HCT116 (cell line): ENCODE data around the gene THAP5. TPM values are rescaled to one million over a fixed set of nuclear protein-coding genes. Genes with fewer than 3 reads are reported as not detected.

ENCODE experiments used
- ATAC-seq: fragments of 200-7000 bp; cut with Tn5 transposase; 2 replicates; pipeline ENCODE4 v1.9.1; 2020; ENCODE audit warnings: mild to moderate bottlenecking, moderate library complexity
- BruUV-seq: library from RNA; stranded (reverse); fragments of 400-500 nt; replicated peaks from 2 replicates; lab custom pipeline; 2021; lab: Mats Ljungman, UMichigan
- CTCF ChIA-PET: fragments of 300-600 bp; sonication (Branson Sonifier 250); formaldehyde crosslinking; loops from one replicate; lab custom pipeline; 2021; ENCODE audit warnings: antibody characterized with exemption; lab: Charles Lee
- POLR2A ChIA-PET: fragments of 300-600, 350-600 bp; sonication (Branson Sonifier 250); formaldehyde crosslinking; loops from one replicate; lab custom pipeline; 2021; ENCODE audit warnings: antibody characterized with exemption; lab: Charles Lee
- RAD21 ChIA-PET, 2 experiments: fragments of 300-600 bp; sonication (Branson Sonifier 250); formaldehyde crosslinking; loops; one replicate each; lab custom pipeline; 2023; ENCODE audit warnings: low total read pairs in 2 of 2; ENCODE audit not compliant: uncharacterized antibody in 2 of 2, unreplicated experiment in 2 of 2, low non-redundant PET in 1 of 2; lab: Charles Lee
- DNase-seq: peaks from one replicate; pipeline ENCODE4 v3.0.0-alpha.2; 2010; ENCODE audit warnings: low read depth, low spot score
- H2AFZ ChIP-seq: fragments of 200-600 bp; shearing (Covaris generic), sonication (generic); 2 replicates; pipeline ENCODE4 v1.6.1; 2017; ENCODE audit warnings: low read depth, mixed run types, mixed read lengths, antibody characterized with exemption, low read length; ENCODE audit not compliant: poor library complexity, severe bottlenecking
- H3K27ac ChIP-seq: 2 replicates; pipeline ENCODE4 v1.5.1; 2012; ENCODE audit warnings: low read depth, low read length
- H3K27me3 ChIP-seq: fragments of 200-600 bp; sonication (generic); 2 replicates; pipeline ENCODE4 v1.6.1; 2016; ENCODE audit warnings: mixed run types, low read length, mixed read lengths; ENCODE audit not compliant: insufficient read depth
- H3K36me3 ChIP-seq, 2 experiments: fragments of 200-500 bp in 1 of 2; fragments of 200-600 bp in 1 of 2; sonication (Bioruptor generic) in 1 of 2; sonication (generic) in 1 of 2; 2 replicates each; pipeline versions ENCODE4 v1.5.1 to v1.6.1; 2014 to 2016; ENCODE audit warnings: low read length in 2 of 2, inconsistent platforms in 1 of 2, mixed read lengths in 1 of 2, mixed run types in 1 of 2; ENCODE audit not compliant: insufficient read depth in 2 of 2, control insufficient read depth in 1 of 2
- H3K4me1 ChIP-seq, 2 experiments: fragments of 200-600 bp in 1 of 2; sonication (generic) in 1 of 2; 2 replicates each; pipeline versions ENCODE4 v1.5.1 to v1.6.1; 2012 to 2017; ENCODE audit warnings: low read length in 2 of 2, inconsistent platforms in 1 of 2, mild to moderate bottlenecking in 1 of 2, mixed read lengths in 1 of 2, mixed run types in 1 of 2, moderate library complexity in 1 of 2; ENCODE audit not compliant: insufficient read depth in 2 of 2, control insufficient read depth in 1 of 2
- H3K4me2 ChIP-seq: fragments of 200-600 bp; sonication (generic); 2 replicates; pipeline ENCODE4 v1.6.1; 2017; ENCODE audit warnings: mixed run types, low read length, mixed read lengths
- H3K4me3 ChIP-seq, 2 experiments: fragments of 200-600 bp in 1 of 2; sonication (generic) in 1 of 2; replicated peaks in 1 of 2; 2 replicates each; pipeline ENCODE4 v1.5.1; 2011 to 2016; ENCODE audit warnings: low read length in 2 of 2, control low read depth in 1 of 2, low read depth in 1 of 2, mild to moderate bottlenecking in 1 of 2, mixed read lengths in 1 of 2, mixed run types in 1 of 2
- H3K79me2 ChIP-seq: fragments of 200-600 bp; sonication (generic); 2 replicates; pipeline ENCODE4 v1.6.1; 2017; ENCODE audit warnings: mild to moderate bottlenecking, mixed run types, low read length, moderate library complexity, mixed read lengths; ENCODE audit not compliant: insufficient read depth
- H3K9ac ChIP-seq: fragments of 200-600 bp; sonication (generic); 2 replicates; pipeline ENCODE4 v1.6.1; 2016; ENCODE audit warnings: low read length, mixed read lengths
- H3K9me2 ChIP-seq: fragments of 200-600 bp; sonication (generic), shearing (Covaris generic); 2 replicates; pipeline ENCODE4 v1.6.1; 2017; ENCODE audit warnings: mixed run types, mild to moderate bottlenecking, moderate library complexity; ENCODE audit not compliant: insufficient read depth
- H3K9me3 ChIP-seq, 2 experiments: fragments of 200-500 bp in 1 of 2; fragments of 200-600 bp in 1 of 2; sonication (Bioruptor generic) in 1 of 2; sonication (generic) in 1 of 2; 2 replicates each; pipeline ENCODE4 v1.6.1; 2014 to 2017; ENCODE audit warnings: low read length in 2 of 2, mixed read lengths in 2 of 2, inconsistent platforms in 1 of 2, low read depth in 1 of 2, mild to moderate bottlenecking in 1 of 2, mixed run types in 1 of 2, moderate library complexity in 1 of 2; ENCODE audit not compliant: control insufficient read depth in 1 of 2, insufficient read depth in 1 of 2
- H4K20me1 ChIP-seq: fragments of 200-600 bp; sonication (generic), shearing (Covaris generic); 2 replicates; pipeline ENCODE4 v1.6.1; 2017; ENCODE audit warnings: mixed run types, mild to moderate bottlenecking, moderate library complexity; ENCODE audit not compliant: insufficient read depth
- EGR1 ChIP-seq: IDR thresholded peaks from 2 replicates; pipeline ENCODE4 v1.6.1; 2012; ENCODE audit warnings: low read depth
- FOSL1 ChIP-seq: IDR thresholded peaks from 2 replicates; pipeline ENCODE4 v1.6.1; 2012; ENCODE audit warnings: low read depth
- MAX ChIP-seq: IDR thresholded peaks from 2 replicates; pipeline ENCODE4 v1.6.1; 2012
- POLR2A ChIP-seq: IDR thresholded peaks from 2 replicates; pipeline ENCODE4 v1.7.0; 2011; ENCODE audit warnings: borderline replicate concordance; ENCODE audit not compliant: insufficient read depth, insufficient read length; ENCODE audit errors: extremely low read depth
- RAD21 ChIP-seq: IDR thresholded peaks from 2 replicates; pipeline ENCODE4 v1.6.1; 2012; ENCODE audit warnings: low read depth, mild to moderate bottlenecking
- SRF ChIP-seq: IDR thresholded peaks from 2 replicates; pipeline ENCODE4 v1.6.1; 2012; ENCODE audit warnings: low read depth
- TCF7L2 ChIP-seq: IDR thresholded peaks from 2 replicates; pipeline ENCODE4 v1.7.0; 2011; ENCODE audit warnings: borderline replicate concordance, inconsistent platforms; ENCODE audit not compliant: insufficient read depth, insufficient read length; ENCODE audit errors: extremely low read depth
- YY1 ChIP-seq: IDR thresholded peaks from 2 replicates; pipeline ENCODE4 v1.6.1; 2011; ENCODE audit warnings: low read length, low read depth, moderate library complexity, mild to moderate bottlenecking; ENCODE audit not compliant: insufficient replicate concordance; ENCODE audit errors: extremely low read depth
- ZFX ChIP-seq: fragments of 450-650 bp; IDR thresholded peaks from 2 replicates; pipeline ENCODE4 v1.6.1; 2017
- ZNF274 ChIP-seq: fragments of 200-500 bp; sonication (Bioruptor generic); IDR thresholded peaks from 2 replicates; pipeline ENCODE4 v1.6.1; 2014; ENCODE audit warnings: mild to moderate bottlenecking, low read depth, low read length, inconsistent platforms
- intact Hi-C: fragments of 100-400 bp; cut with micrococcal nuclease; formaldehyde crosslinking; loops from 2 replicates; pipeline ENCODE4 v1.10.0; 2022
- total RNA-seq: library from RNA; stranded (reverse); gene quantifications from one replicate; pipeline ENCODE4 v1.2.1, GENCODE V29; 2021; ENCODE audit not compliant: unreplicated experiment
- TF ChIP-seq, protein P1 (sequence below): IDR thresholded peaks from 2 replicates; pipeline ENCODE4 v1.6.1; 2012
- TF ChIP-seq, protein P2 (sequence below), 3 experiments: fragments of 200-600 bp in 1 of 3; sonication (generic) in 1 of 3; IDR thresholded peaks in 2 of 3; conservative IDR thresholded peaks in 1 of 3; 2 replicates each; pipeline ENCODE4 v1.5.1; 2012 to 2017; ENCODE audit warnings: low read depth in 2 of 3, low read length in 2 of 3, antibody characterized with exemption in 1 of 3, borderline replicate concordance in 1 of 3, control low read depth in 1 of 3, mild to moderate bottlenecking in 1 of 3, mixed read lengths in 1 of 3, mixed run types in 1 of 3, moderate library complexity in 1 of 3; ENCODE audit not compliant: insufficient read depth in 1 of 3

The THAP5 gene
- total RNA-seq, 1 experiment from 2014 or later = 29.3 TPM

GRCh38 chr7:108568801-108569380 is 615 bp downstream of the THAP5 start:
- ChIA-PET CTCF (no interaction called here), RAD21 (no interaction called here), POLR2A (interaction anchor here (2.0 kb wide), 1 partner anchor 43 kb away, joined by 9 read pairs; the partner anchor contains the start of gene PNPLA8)
- no peak overlapping the region for H2AFZ ChIP-seq
- peak overlapping the region; percentile 75 for H3K27ac ChIP-seq
- peak overlapping the region; percentile 86 for H3K9ac ChIP-seq
- no peaks in the 10 kb centered on the region for H3K27me3 ChIP-seq
- DNase-seq = no peak
- H4K20me1 ChIP-seq = no peaks in the 10 kb centered on the region
- H3K4me3 ChIP-seq = peak overlapping the region; percentile 81 to 90
- intact Hi-C loops = loop anchor here (5.0 kb wide), 1 partner anchor 42 kb away; the partner anchor contains the start of gene PNPLA8
- TSS peak; percentile 53 for BruUV-seq
- H3K4me2 ChIP-seq = peak overlapping the region; percentile 92
- peaks cover 8 to 12% of the 10 kb centered on the region in 2 experiments for H3K4me1 ChIP-seq
- no peaks in the 10 kb centered on the region for H3K9me2 ChIP-seq
- ATAC-seq = no peak
- no peaks in the 10 kb centered on the region for H3K9me3 ChIP-seq
- peaks cover 56% of the 10 kb centered on the region for H3K79me2 ChIP-seq
- TF ChIP-seq MAX (no peak), TCF7L2 (no peak), ZFX (no peak), EGR1 (no peak), RAD21 (no peak)
- H3K36me3 ChIP-seq = peaks cover 8 to 14% of the 10 kb centered on the region in 2 experiments; a peak in 3 of 4 replicates

GRCh38 chr7:108565987-108566386 is 3.5 kb downstream of the THAP5 start:
- H3K27ac ChIP-seq = no peak overlapping the region
- H3K4me2 ChIP-seq = no peak overlapping the region
- no peaks in the 10 kb centered on the region for H4K20me1 ChIP-seq
- ChIA-PET POLR2A (no interaction called here), RAD21 (no interaction called here), CTCF (no interaction called here)
- DNase-seq = no peak
- H3K9me3 ChIP-seq = no peaks in the 10 kb centered on the region
- no peaks in the 10 kb centered on the region for H3K9me2 ChIP-seq
- H2AFZ ChIP-seq = no peak overlapping the region
- TF ChIP-seq, protein P1, sequence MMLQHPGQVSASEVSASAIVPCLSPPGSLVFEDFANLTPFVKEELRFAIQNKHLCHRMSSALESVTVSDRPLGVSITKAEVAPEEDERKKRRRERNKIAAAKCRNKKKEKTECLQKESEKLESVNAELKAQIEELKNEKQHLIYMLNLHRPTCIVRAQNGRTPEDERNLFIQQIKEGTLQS = no peak
- TF ChIP-seq YY1 = no peak
- no peak for TF ChIP-seq EGR1
- TF ChIP-seq, protein P2, sequence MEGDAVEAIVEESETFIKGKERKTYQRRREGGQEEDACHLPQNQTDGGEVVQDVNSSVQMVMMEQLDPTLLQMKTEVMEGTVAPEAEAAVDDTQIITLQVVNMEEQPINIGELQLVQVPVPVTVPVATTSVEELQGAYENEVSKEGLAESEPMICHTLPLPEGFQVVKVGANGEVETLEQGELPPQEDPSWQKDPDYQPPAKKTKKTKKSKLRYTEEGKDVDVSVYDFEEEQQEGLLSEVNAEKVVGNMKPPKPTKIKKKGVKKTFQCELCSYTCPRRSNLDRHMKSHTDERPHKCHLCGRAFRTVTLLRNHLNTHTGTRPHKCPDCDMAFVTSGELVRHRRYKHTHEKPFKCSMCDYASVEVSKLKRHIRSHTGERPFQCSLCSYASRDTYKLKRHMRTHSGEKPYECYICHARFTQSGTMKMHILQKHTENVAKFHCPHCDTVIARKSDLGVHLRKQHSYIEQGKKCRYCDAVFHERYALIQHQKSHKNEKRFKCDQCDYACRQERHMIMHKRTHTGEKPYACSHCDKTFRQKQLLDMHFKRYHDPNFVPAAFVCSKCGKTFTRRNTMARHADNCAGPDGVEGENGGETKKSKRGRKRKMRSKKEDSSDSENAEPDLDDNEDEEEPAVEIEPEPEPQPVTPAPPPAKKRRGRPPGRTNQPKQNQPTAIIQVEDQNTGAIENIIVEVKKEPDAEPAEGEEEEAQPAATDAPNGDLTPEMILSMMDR (IDR thresholded peaks at IDR 0.05 in 2 of 3, conservative IDR thresholded peaks at IDR 0.05 in 1 of 3; ENCODE audit: borderline replicate concordance in 1 of 3, insufficient read depth in 1 of 3, low read depth in 2 of 3, low read length in 2 of 3) = no peak
- TF ChIP-seq POLR2A = no peak
- no peak for TF ChIP-seq MAX
- TF ChIP-seq FOSL1 = no peak
- TF ChIP-seq SRF = no peak
- TF ChIP-seq ZFX = no peak
- no peak for TF ChIP-seq ZNF274
- peaks cover 0 to 7% of the 10 kb centered on the region in 2 experiments; a peak in 1 of 4 replicates for H3K36me3 ChIP-seq
- peaks cover 47% of the 10 kb centered on the region for H3K79me2 ChIP-seq
- peaks cover 5 to 11% of the 10 kb centered on the region in 2 experiments; a peak in 3 of 4 replicates for H3K4me1 ChIP-seq
- ATAC-seq = no peak
- BruUV-seq = no TSS peak
- intact Hi-C loops = loop anchor here (5.0 kb wide), 1 partner anchor 39 kb away; the partner anchor contains the start of gene PNPLA8
- no peak overlapping the region for H3K9ac ChIP-seq
- no peak overlapping the region for H3K4me3 ChIP-seq
- H3K27me3 ChIP-seq = no peaks in the 10 kb centered on the region
